Activated naive CD8-positive, alpha-beta T cell treated with anti-CD3 and anti-CD28 coated beads, Interleukin-2, amount 50 U/mL, for 24 hours (primary cell): ENCODE measurements around the gene KNOP1.
"Not testable (repeated sequence)": the region's sequence is repeated elsewhere in the genome, so short reads cannot be mapped to it uniquely, and the experiment has no call there.

Source experiments
- ATAC-seq: fragments of 150-1000 bp; cut with Tn5 transposase; one replicate; pipeline ENCODE4 v1.10.0; 2021
- DNase-seq: peaks from one replicate; pipeline ENCODE4 v3.0.0; 2021
- H3K27ac Mint-ChIP-seq: one replicate; pipeline ENCODE4 v1.8.0; 2021; ENCODE audit warnings: mild to moderate bottlenecking, mixed read lengths
- H3K27me3 Mint-ChIP-seq: one replicate; pipeline ENCODE4 v1.8.0; 2021; ENCODE audit warnings: mixed read lengths
- H3K36me3 Mint-ChIP-seq: one replicate; pipeline ENCODE4 v1.8.0; 2021; ENCODE audit warnings: low read depth, mixed read lengths
- H3K4me1 Mint-ChIP-seq: one replicate; pipeline ENCODE4 v1.8.0; 2021; ENCODE audit warnings: mixed read lengths
- H3K4me3 Mint-ChIP-seq: one replicate; pipeline ENCODE4 v1.8.0; 2021; ENCODE audit warnings: mild to moderate bottlenecking, moderate library complexity, mixed read lengths
- H3K9me3 Mint-ChIP-seq: one replicate; pipeline ENCODE4 v1.8.0; 2021; ENCODE audit warnings: mixed read lengths

Gene KNOP1

GRCh38 chr16:19717314-19717713, 713 bp downstream of the KNOP1 start:
- peak overlapping the region; percentile 91 for H3K27ac Mint-ChIP-seq
- H3K4me3 Mint-ChIP-seq: peak overlapping the region; percentile 91
- DNase-seq (no peak), ATAC-seq (no peak)
- no peaks in the 10 kb centered on the region for H3K27me3 Mint-ChIP-seq
- H3K9me3 Mint-ChIP-seq: no peaks in the 10 kb centered on the region
- H3K4me1 Mint-ChIP-seq: peaks cover 22% of the 10 kb centered on the region
- H3K36me3 Mint-ChIP-seq: peaks cover 25% of the 10 kb centered on the region

DNA sequence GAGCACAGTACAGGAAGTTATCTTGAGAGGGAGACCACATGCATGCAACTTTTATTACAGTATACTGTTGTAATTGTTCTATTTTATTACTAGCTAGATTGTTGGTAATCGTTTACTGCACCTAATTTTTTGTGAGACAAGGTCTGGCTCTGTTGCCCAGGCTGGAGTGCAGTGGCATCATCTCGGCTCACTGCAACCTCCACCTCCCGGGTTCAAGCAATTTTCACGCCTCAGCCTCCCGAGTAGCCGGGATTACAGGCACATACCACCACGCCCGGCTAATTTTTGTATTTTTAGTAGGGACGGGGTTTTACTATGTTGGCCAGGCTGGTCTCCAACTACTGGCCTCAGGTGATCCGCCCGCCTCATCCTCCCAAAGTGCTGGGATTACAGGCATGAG, 1.3 kb downstream of the KNOP1 start:
- Mint-ChIP-seq H3K4me3 (peak overlapping the region; percentile 91), H3K27ac (peak overlapping the region; percentile 91)

DNA sequence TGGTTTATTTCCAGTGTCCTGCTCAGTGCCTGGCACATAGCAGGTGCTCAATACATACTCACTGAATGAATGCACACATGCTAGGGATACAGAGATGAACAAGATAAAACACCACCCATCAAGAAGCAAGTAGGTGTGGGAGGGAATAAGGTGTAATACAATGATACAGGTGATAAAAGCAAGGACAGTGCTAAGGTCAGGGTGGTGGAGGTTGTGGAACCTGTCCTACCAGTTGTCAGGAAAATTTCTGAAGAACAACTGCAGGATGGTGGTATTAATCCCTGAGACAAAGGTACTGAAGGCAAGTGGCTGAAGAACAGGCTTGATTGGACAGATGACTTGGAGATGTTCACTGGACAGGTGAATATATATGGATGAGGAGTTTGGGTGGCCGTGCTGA, 1.8 kb downstream of the KNOP1 start:
- DNase-seq (no peak), ATAC-seq (no peak)
- peak overlapping the region; percentile 91 for H3K4me3 Mint-ChIP-seq
- H3K27me3 Mint-ChIP-seq: no peaks in the 10 kb centered on the region
- H3K27ac Mint-ChIP-seq: peak overlapping the region; percentile 32
- H3K36me3 Mint-ChIP-seq: peaks cover 31% of the 10 kb centered on the region
- H3K9me3 Mint-ChIP-seq: no peaks in the 10 kb centered on the region
- H3K4me1 Mint-ChIP-seq: peaks cover 22% of the 10 kb centered on the region

More for the DNA sequence above, 1.3 kb downstream of the KNOP1 start:
- not testable (repeated sequence) for DNase-seq, H3K9me3 Mint-ChIP-seq, ATAC-seq, H3K27me3 Mint-ChIP-seq
- peaks cover 26% of the 10 kb centered on the region for H3K36me3 Mint-ChIP-seq
- H3K4me1 Mint-ChIP-seq: peaks cover 22% of the 10 kb centered on the region

DNA sequence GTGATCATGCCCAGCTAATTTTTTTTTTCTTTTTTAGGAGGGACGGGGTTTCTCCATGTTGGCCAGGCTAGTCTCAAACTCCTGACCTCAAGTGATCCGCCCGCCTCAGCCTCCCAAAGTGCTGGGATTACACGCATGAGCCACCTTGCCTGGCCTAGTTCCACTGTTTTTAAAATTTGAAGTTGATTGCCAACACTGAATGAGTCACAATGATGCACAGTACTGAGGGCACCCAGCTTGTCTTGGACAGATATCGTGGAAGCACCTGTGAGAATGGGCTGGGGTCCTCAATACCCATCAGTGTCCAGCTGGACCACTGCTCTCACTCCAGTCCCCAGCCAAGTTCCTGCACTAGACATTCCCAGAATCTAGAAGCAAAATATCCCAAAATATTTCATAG, 2.5 kb downstream of the KNOP1 start:
- Mint-ChIP-seq H3K9me3 (no peaks in the 10 kb centered on the region), H3K4me3 (no peak overlapping the region), H3K36me3 (peaks cover 31% of the 10 kb centered on the region), H3K4me1 (peaks cover 22% of the 10 kb centered on the region), H3K27ac (no peak overlapping the region), H3K27me3 (no peaks in the 10 kb centered on the region)
- ATAC-seq (no peak), DNase-seq (no peak)

GRCh38 chr16:19713697-19714096, 4.3 kb downstream of the KNOP1 start:
- no peaks in the 10 kb centered on the region for H3K9me3 Mint-ChIP-seq
- H3K27ac Mint-ChIP-seq: no peak overlapping the region
- H3K4me1 Mint-ChIP-seq: peaks cover 17% of the 10 kb centered on the region
- no peaks in the 10 kb centered on the region for H3K27me3 Mint-ChIP-seq
- no peak overlapping the region for H3K4me3 Mint-ChIP-seq
- ATAC-seq (no peak), DNase-seq (no peak)
- peaks cover 34% of the 10 kb centered on the region for H3K36me3 Mint-ChIP-seq

DNA sequence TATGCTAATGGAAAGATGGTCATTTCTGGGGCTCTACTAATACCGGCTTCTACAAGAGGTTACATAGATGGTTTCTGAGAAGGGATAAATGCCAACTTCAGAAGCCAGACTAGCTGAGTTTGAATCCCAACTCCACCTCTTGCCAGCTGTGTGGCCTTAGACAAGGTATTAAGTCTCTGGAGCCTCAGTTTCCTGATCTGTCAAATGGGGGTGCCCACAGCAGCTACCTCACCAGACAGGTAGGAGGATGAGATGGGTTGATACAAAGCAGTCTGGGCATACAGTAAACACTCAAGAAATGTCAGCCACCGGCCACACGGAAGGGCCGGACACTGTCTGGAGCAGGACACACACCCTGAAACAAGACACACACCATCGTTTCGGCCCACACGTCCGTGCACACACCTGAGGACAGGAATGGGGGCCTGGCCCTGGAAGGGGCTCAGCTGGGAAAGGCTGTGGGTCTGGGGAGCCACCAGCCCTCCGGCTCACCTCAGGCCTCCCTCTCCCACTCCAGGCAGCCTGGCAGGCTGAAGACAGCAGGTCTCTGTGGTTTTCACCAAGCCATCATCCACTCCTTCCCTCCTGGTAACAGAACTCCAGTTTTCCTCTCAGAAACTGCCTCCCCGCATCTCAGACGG, 5.5 kb downstream of the KNOP1 start:
- peaks cover 33% of the 10 kb centered on the region for H3K36me3 Mint-ChIP-seq
- no peak for ATAC-seq
- H3K27me3 Mint-ChIP-seq: no peaks in the 10 kb centered on the region
- peaks cover 17% of the 10 kb centered on the region for H3K4me1 Mint-ChIP-seq
- no peak overlapping the region for H3K27ac Mint-ChIP-seq
- H3K4me3 Mint-ChIP-seq: no peak overlapping the region
- H3K9me3 Mint-ChIP-seq: no peaks in the 10 kb centered on the region
- DNase-seq: no peak

- no peaks in the 10 kb centered on the region for H3K27me3 Mint-ChIP-seq
- DNase-seq (no peak), ATAC-seq (no peak)
- H3K4me1 Mint-ChIP-seq: peaks cover 12% of the 10 kb centered on the region
- no peak overlapping the region for H3K27ac Mint-ChIP-seq
- H3K36me3 Mint-ChIP-seq: peaks cover 33% of the 10 kb centered on the region
- no peak overlapping the region for H3K4me3 Mint-ChIP-seq
- no peaks in the 10 kb centered on the region for H3K9me3 Mint-ChIP-seq
These were observed 6.4 kb downstream of the KNOP1 start for GRCh38 chr16:19711643-19712042.

GRCh38 chr16:19710991-19711545, 7.0 kb downstream of the KNOP1 start:
- ATAC-seq: no peak
- H3K36me3 Mint-ChIP-seq: peaks cover 39% of the 10 kb centered on the region
- H3K27ac Mint-ChIP-seq: no peak overlapping the region
- DNase-seq: no peak
- H3K4me1 Mint-ChIP-seq: peaks cover 6% of the 10 kb centered on the region
- no peaks in the 10 kb centered on the region for H3K27me3 Mint-ChIP-seq
- H3K9me3 Mint-ChIP-seq: no peaks in the 10 kb centered on the region
- H3K4me3 Mint-ChIP-seq: no peak overlapping the region

DNA sequence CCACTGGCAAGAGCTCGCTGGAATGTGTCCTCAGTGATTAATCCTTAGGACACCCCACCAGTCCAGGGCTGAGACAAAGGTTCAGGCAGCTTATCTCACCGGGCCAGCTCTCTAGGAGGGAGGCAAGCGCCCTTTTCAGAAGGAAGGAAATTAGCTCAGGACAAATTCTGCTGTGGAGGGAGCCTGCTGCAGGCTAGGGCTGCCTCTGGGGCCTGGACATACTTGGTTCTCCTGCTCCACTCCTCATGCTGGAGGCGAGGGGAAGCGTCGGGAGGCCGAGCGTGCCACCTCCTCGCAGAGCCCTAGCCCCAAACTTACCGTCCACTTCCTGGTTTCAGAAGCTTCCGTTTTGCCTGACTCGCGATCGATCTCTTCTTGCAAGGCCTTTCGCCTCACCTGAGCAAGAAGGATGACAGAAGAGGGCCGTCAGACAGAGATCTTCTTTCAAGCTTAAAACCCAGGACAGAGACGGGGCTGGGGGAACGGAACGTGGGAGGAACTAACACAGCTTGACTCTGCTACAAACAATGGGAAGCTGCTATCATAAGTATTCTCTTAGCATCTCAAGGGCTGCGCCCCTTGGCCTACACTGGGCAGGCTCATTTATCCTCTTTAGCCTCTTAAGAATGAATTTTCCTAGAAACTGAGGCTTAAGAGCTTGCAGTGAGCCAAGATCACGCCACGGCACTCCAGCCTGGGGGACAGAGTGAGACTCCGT, 7.7 kb downstream of the KNOP1 start:
- no peak for ATAC-seq
- no peak overlapping the region for H3K27ac Mint-ChIP-seq

DNA sequence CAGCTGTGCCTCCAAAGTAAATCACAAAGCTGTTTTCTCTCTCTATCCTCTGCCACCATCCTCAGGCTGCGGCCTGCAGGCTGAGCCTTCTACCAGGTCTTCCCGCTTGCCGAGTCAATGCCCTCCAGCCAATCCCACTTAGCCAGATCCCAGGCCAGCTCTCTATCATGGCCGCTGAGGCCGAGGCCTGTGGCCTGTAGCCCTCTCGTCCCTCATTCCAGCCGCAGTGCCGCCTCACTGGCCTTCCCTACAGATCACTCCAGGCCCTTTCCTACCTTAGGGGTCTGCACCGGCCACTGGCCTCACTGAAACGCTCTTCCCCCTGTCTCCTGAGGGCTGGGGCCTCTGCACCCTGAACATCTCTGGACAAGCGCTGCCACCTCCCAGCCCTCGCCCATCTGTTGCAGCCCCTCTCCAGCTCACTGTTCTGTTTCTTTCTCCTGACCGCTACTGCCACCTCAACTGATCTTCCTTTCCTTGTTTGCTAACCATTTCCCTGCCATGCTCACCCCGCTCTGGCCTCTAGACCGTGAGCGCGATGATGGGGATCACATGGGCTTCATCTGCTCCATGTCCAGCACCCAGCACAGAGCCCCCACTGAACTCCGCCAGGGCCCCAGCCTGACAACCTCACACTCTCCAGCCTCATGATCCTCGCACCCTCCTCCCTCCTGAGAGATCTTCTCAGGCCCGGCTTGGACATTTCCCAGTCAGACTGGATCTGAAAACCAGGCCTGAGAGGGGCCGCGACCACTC, 8.5 kb downstream of the KNOP1 start:
- H3K9me3 Mint-ChIP-seq: no peaks in the 10 kb centered on the region
- H3K27me3 Mint-ChIP-seq: no peaks in the 10 kb centered on the region
- no peak for ATAC-seq
- no peak for DNase-seq
- peaks cover 3% of the 10 kb centered on the region for H3K4me1 Mint-ChIP-seq
- H3K4me3 Mint-ChIP-seq: no peak overlapping the region
- H3K27ac Mint-ChIP-seq: peak overlapping the region; percentile 11
- peaks cover 44% of the 10 kb centered on the region for H3K36me3 Mint-ChIP-seq

More for the DNA sequence above, 7.7 kb downstream of the KNOP1 start:
- no peaks in the 10 kb centered on the region for H3K27me3 Mint-ChIP-seq
- peaks cover 43% of the 10 kb centered on the region for H3K36me3 Mint-ChIP-seq
- no peaks in the 10 kb centered on the region for H3K9me3 Mint-ChIP-seq
- H3K4me3 Mint-ChIP-seq: no peak overlapping the region
- peaks cover 5% of the 10 kb centered on the region for H3K4me1 Mint-ChIP-seq
- DNase-seq: no peak

GRCh38 chr16:19708296-19709205, 9.5 kb downstream of the KNOP1 start:
- peaks cover 44% of the 10 kb centered on the region for H3K36me3 Mint-ChIP-seq
- ATAC-seq: no peak
- no peaks in the 10 kb centered on the region for H3K4me1 Mint-ChIP-seq
- DNase-seq: no peak
- H3K27ac Mint-ChIP-seq: no peak overlapping the region
- H3K27me3 Mint-ChIP-seq: no peaks in the 10 kb centered on the region
- no peaks in the 10 kb centered on the region for H3K9me3 Mint-ChIP-seq
- H3K4me3 Mint-ChIP-seq: no peak overlapping the region

DNA sequence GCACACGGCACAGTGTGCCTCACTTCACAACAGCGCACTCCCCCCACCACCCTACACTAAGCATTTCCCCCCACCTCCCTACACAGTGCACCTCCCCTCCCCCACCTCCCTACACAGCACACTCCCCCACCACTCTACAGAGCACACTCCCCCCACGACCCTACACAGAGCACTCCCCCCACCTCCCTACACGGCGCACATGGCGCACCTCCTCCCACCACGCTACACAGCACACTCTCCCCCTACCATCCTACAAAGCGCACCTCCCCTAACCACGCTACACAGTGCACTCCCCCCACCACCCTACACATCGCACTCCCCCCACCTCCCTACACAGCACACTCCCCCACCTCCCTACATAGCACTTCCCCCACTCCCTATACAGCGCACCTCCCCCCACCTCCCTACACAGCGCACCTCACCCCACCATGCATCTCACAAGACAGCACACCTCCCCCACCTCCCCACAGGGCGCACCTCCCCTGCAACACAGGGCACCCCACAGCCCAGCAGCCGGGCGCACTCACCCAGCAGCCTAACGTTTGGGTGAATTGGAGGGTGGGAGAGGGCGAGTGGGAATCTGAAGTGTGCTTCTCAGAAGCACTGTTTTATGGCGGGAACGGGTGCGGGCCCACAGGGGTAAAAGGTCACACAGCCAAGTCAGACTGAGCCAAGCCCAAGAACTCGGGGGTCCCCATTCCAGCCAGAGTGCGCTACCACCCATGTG, 10.3 kb downstream of the KNOP1 start:
- Mint-ChIP-seq H3K4me1 (no peaks in the 10 kb centered on the region), H3K9me3 (no peaks in the 10 kb centered on the region), H3K27ac (no peak overlapping the region), H3K36me3 (peaks cover 46% of the 10 kb centered on the region), H3K4me3 (no peak overlapping the region), H3K27me3 (no peaks in the 10 kb centered on the region)
- no peak for DNase-seq
- peak; percentile 27 for ATAC-seq

GRCh38 chr16:19706846-19707245, 11.2 kb downstream of the KNOP1 start:
- H3K36me3 Mint-ChIP-seq: peaks cover 53% of the 10 kb centered on the region
- DNase-seq (no peak), ATAC-seq (no peak)
- H3K4me1 Mint-ChIP-seq: no peaks in the 10 kb centered on the region
- no peak overlapping the region for H3K4me3 Mint-ChIP-seq
- no peak overlapping the region for H3K27ac Mint-ChIP-seq
- no peaks in the 10 kb centered on the region for H3K9me3 Mint-ChIP-seq
- H3K27me3 Mint-ChIP-seq: no peaks in the 10 kb centered on the region
